Naive thymus-derived CD4-positive, alpha-beta T cell (primary cell): ENCODE measurements around the gene MTM1. TPM values are rescaled to one million over a fixed set of nuclear protein-coding genes. Genes with fewer than 3 reads are reported as not detected.
A peak's percentile ranks its signal among the peaks of the same experiment; 100 is the strongest.

Source experiments
- ATAC-seq: fragments of 150-1000 bp; cut with Tn5 transposase; 2 replicates; pipeline ENCODE4 v1.10.0; 2021; ENCODE audit warnings: mild to moderate bottlenecking, moderate library complexity
- CTCF ChIA-PET: fragments of 350-600 bp; sonication (Branson Sonifier 250); formaldehyde crosslinking; loops from one replicate; lab custom pipeline; 2021; ENCODE audit warnings: antibody characterized with exemption; lab: Charles Lee
- POLR2A ChIA-PET: fragments of 350-600 bp; sonication (Branson Sonifier 250); formaldehyde crosslinking; loops from one replicate; lab custom pipeline; 2021; ENCODE audit warnings: antibody characterized with exemption, inconsistent platforms; lab: Charles Lee
- DNase-seq, 9 donors: peaks; one replicate each; pipeline versions ENCODE4 v3.0.0 to v3.0.0-alpha.2; 2020 to 2022; ENCODE audit warnings: mixed read lengths in 1 of 9
- H3K27ac ChIP-seq: one replicate; pipeline ENCODE4 v1.7.0; 2013; ENCODE audit warnings: mild to moderate bottlenecking, low read depth, low read length, moderate library complexity
- H3K27me3 ChIP-seq, 2 donors: one replicate each; pipeline ENCODE4 v1.7.0; 2013; ENCODE audit warnings: low read length in 2 of 2, mild to moderate bottlenecking in 2 of 2, moderate library complexity in 2 of 2; ENCODE audit not compliant: control insufficient read depth in 2 of 2, insufficient read depth in 2 of 2
- H3K36me3 ChIP-seq, 3 experiments: 1 replicate in 2 of 3; 2 replicates in 1 of 3; pipeline ENCODE4 v1.7.0; 2013; ENCODE audit warnings: low read length in 3 of 3, mild to moderate bottlenecking in 3 of 3, moderate library complexity in 1 of 3; ENCODE audit not compliant: insufficient read depth in 3 of 3, control insufficient read depth in 2 of 3
- H3K4me1 ChIP-seq, 2 donors: one replicate each; pipeline ENCODE4 v1.7.0; 2013; ENCODE audit warnings: low read length in 2 of 2, mild to moderate bottlenecking in 2 of 2, moderate library complexity in 1 of 2; ENCODE audit not compliant: control insufficient read depth in 2 of 2, insufficient read depth in 2 of 2
- H3K4me3 ChIP-seq: 2 replicates; pipeline ENCODE4 v1.7.0; 2013; ENCODE audit warnings: mild to moderate bottlenecking, low read length
- H3K9me3 ChIP-seq, 3 experiments: 1 replicate in 2 of 3; 2 replicates in 1 of 3; pipeline ENCODE4 v1.7.0; 2013; ENCODE audit warnings: low read length in 3 of 3; ENCODE audit not compliant: control insufficient read depth in 2 of 3
- H3K27ac Mint-ChIP-seq, 9 donors: one replicate each; pipeline ENCODE4 v1.8.0; 2020 to 2022; ENCODE audit warnings: mixed read lengths in 9 of 9, mild to moderate bottlenecking in 8 of 9, moderate library complexity in 5 of 9, inconsistent platforms in 2 of 9
- H3K27me3 Mint-ChIP-seq, 5 donors: one replicate each; pipeline ENCODE4 v1.8.0; 2021 to 2022; ENCODE audit warnings: mixed read lengths in 5 of 5, mild to moderate bottlenecking in 1 of 5
- H3K36me3 Mint-ChIP-seq, 5 donors: one replicate each; pipeline ENCODE4 v1.8.0; 2020 to 2022; ENCODE audit warnings: mixed read lengths in 5 of 5, mild to moderate bottlenecking in 3 of 5, inconsistent platforms in 1 of 5
- H3K4me1 Mint-ChIP-seq, 7 donors: one replicate each; pipeline ENCODE4 v1.8.0; 2020 to 2022; ENCODE audit warnings: mixed read lengths in 7 of 7, mild to moderate bottlenecking in 3 of 7, inconsistent platforms in 1 of 7
- H3K4me3 Mint-ChIP-seq, 10 donors: one replicate each; pipeline ENCODE4 v1.8.0; 2020 to 2022; ENCODE audit warnings: mild to moderate bottlenecking in 10 of 10, mixed read lengths in 10 of 10, moderate library complexity in 6 of 10, inconsistent platforms in 2 of 10
- H3K9me3 Mint-ChIP-seq, 11 donors: one replicate each; pipeline ENCODE4 v1.8.0; 2020 to 2022; ENCODE audit warnings: mixed read lengths in 11 of 11, mild to moderate bottlenecking in 4 of 11, inconsistent platforms in 1 of 11, moderate library complexity in 1 of 11
- intact Hi-C, 2 donors: fragments of 100-400 bp; cut with micrococcal nuclease; formaldehyde crosslinking; loops; one replicate each; pipeline ENCODE4 v1.15.1; 2023
- polyA plus RNA-seq, 2 donors: library from polyadenylated mRNA; unstranded; fragments of 300-500 nt; fragmentation: Illumina TruSeq; gene quantifications; one replicate each; pipeline ENCODE4 v1.2.3, GENCODE V29; 2021
- total RNA-seq, 6 experiments: library from RNA in 5 of 6; stranded (reverse) in 5 of 6; gene quantifications; 1 replicate in 5 of 6; 2 replicates in 1 of 6; pipeline ENCODE4 v1.2.3 and lab custom pipeline; 2021 to 2026

The MTM1 gene
- 10 to 100 TPM; 21.8 to 34.7 (median 28.8) TPM for total RNA-seq
- 10 to 100 TPM; 11.9 to 14.7 TPM for polyA plus RNA-seq
- total RNA-seq (lab: John Stamatoyannopoulos, UW): 31.5 reads per million, percentile 61 among the genes with 10 or more reads in this experiment

DNA sequence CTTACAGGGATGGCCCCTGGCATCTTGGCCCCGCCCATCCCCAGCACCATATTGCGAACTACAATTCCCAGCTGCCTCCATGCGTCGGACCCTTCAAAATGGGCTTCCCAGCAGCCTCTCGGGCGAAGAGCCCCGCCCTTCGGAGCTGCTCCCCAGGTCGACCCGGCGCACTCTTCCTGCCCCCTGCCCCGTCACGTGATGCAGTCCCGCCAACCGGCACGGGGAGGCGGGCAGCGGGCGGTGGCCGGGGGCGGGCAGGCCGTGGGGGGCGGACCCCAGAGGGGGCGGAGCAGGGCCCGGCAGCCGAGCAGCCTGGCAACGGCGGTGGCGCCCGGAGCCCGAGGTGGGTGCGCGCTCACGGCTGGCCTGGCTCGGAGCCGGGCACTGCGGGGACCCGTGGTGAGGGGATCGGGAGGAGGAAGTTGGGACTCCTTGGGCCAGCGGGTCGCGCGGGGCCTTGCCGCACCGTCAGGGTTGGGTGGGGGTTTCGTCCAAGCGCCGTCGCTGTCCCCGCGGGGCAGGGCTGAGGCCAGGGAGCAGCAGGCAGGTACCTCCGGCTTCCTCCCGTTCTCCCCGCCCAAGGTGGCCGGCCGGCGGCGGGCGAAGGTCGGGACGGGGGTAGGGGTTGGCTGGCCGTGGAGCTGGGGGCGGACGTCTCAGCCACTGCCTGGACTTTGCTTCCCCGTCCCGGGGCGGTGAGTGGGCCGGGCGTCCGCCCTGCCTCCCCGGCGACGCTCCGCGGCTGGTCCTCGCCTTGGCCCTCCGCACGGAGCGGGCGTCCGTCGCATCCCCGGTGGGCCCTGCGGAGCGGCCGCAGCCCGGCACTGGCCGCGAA, at the start of gene MTM1:
MTM1 (plus strand) TSS at position 302 of the 835 bp plus-strand sequence. CDS start 23,994 bp downstream, outside the sequence.
- Mint-ChIP-seq H3K27ac (peak within 1 kb of the TSS; percentile 81 to 92 (median 89)), H3K4me3 (peak within 1 kb of the TSS; percentile 68 to 92 (median 90)), H3K9me3 (no peaks in the 10 kb centered on the region), H3K4me1 (peaks cover 6 to 45% (median 41%) of the 10 kb centered on the region in 7 donors), H3K36me3 (no peaks in the 10 kb centered on the region), H3K27me3 (no peaks in the 10 kb centered on the region)
- H3K36me3 ChIP-seq: no peaks in the 10 kb centered on the region
- ChIA-PET POLR2A (interaction anchor here (0.6 to 5.5 kb wide), 6 partner anchors 10 to 628 kb away, joined by 3 to 52 read pairs (median 8); partner anchors contain the start of gene MTMR1), CTCF (no interaction called here)
- H3K9me3 ChIP-seq: no peaks in the 10 kb centered on the region
- H3K4me1 ChIP-seq: peaks cover 31 to 36% of the 10 kb centered on the region in 2 donors
- H3K27ac ChIP-seq: peak within 1 kb of the TSS; percentile 75
- DNase-seq (peak; percentile 80 to 93 (median 90)), ATAC-seq (peak; percentile 96)
- intact Hi-C loops: loop anchor here (1.0 to 10.0 kb wide), 16 partner anchors 9 to 1063 kb away; partner anchors contain the start of genes MTMR1 (in 2 of the 2), CD99L2 (in 1 of the 2), EOLA1 (in 1 of the 2) and EOLA2 (in 1 of the 2)
- H3K27me3 ChIP-seq: no peaks in the 10 kb centered on the region
- peak within 1 kb of the TSS; percentile 71 for H3K4me3 ChIP-seq

DNA sequence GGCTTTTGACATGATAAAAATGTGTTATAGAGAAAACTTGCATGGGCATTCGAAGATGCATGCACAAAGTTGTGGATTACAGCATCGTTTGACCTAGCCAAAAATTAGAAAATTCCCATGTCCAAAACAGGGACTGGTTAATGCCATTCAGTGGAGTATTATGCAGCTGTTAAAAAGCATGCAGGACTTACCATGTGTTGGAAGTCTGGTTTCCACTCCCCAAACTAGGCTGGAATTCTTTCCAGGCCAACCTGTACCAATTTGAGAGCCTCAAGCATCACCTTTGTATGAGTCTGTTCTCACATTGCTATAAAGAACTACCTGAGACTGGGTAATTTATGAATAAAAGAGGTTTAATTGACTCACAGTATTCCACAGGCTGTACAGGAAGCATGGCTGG, 45.9 kb upstream of the MTM1 start:
- DNase-seq (no peak), ATAC-seq (no peak)
- no peaks in the 10 kb centered on the region for H3K36me3 Mint-ChIP-seq
- Histone ChIP-seq H3K36me3 (no peaks in the 10 kb centered on the region), H3K4me1 (no peaks in the 10 kb centered on the region), H3K4me3 (no peak overlapping the region), H3K9me3 (no peaks in the 10 kb centered on the region), H3K27ac (no peak overlapping the region), H3K27me3 (no peaks in the 10 kb centered on the region)
- H3K4me3 Mint-ChIP-seq: no peak overlapping the region
- CTCF ChIA-PET: interaction anchor here (0.6 kb wide), 1 partner anchor 37 kb away, joined by 4 read pairs; no protein-coding TSS in a partner anchor
- POLR2A ChIA-PET: no interaction called here
- peaks cover 0 to 1% (median 0%) of the 10 kb centered on the region in 7 donors for H3K4me1 Mint-ChIP-seq
- H3K27ac Mint-ChIP-seq: no peak overlapping the region
- H3K27me3 Mint-ChIP-seq: peaks cover 0 to 2% (median 0%) of the 10 kb centered on the region in 5 donors
- peaks cover 0 to 2% (median 0%) of the 10 kb centered on the region in 11 donors for H3K9me3 Mint-ChIP-seq
- intact Hi-C loops: no loop called here

DNA sequence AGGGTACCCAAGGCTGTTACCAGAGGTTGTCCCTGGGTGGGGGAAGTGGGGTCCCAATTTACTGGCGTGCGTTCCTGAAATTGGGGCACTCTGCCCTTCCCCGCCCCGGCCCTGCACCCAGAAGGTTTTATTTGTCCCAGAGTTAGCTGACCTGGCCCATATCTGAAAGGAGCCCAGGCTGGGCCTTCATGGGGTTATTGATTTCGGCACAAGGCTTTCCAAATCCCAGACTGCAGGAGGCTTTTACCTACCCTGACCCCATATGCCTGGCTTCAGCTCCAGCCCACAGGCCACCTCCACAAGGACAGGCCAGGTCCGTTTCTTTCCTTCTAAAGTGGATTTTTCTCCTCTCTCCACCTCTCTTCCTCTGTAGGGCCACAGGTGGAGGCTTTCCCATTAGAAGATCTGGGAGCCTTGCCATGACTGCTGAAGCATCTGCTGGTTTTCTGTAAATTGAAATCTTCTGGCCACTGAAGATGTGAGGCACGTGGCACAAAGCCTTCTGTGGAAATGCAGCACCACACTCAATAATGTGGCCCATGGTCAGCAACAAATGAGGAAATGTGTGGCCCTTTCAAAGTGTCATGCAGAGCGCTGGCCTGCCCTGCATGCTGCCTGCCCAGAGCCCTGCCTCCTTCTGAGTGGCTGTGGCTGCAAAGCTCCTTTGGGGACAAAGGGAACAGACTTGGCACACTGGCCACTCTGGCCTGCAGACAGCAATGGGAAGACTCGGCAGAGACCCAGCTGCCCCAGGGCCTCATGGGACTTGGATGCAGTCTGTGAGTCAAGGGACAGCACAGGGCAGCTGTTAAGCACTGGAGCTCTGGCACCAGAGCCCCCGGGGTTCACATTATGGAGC, 43.1 kb upstream of the MTM1 start:
- H3K27me3 Mint-ChIP-seq: peaks cover 0 to 2% (median 0%) of the 10 kb centered on the region in 5 donors
- H3K9me3 Mint-ChIP-seq: peaks cover 0 to 2% (median 0%) of the 10 kb centered on the region in 11 donors
- no peaks in the 10 kb centered on the region for H3K4me1 ChIP-seq
- H3K4me3 Mint-ChIP-seq: no peak overlapping the region
- no peaks in the 10 kb centered on the region for H3K36me3 Mint-ChIP-seq
- no peaks in the 10 kb centered on the region for H3K4me1 Mint-ChIP-seq
- ChIA-PET POLR2A (no interaction called here), CTCF (no interaction called here)
- DNase-seq: no peak
- H3K36me3 ChIP-seq: no peaks in the 10 kb centered on the region
- no peak overlapping the region for H3K4me3 ChIP-seq
- no peak for ATAC-seq
- no peak overlapping the region for H3K27ac ChIP-seq
- no peaks in the 10 kb centered on the region for H3K27me3 ChIP-seq
- H3K9me3 ChIP-seq: no peaks in the 10 kb centered on the region
- no peak overlapping the region for H3K27ac Mint-ChIP-seq
- intact Hi-C loops: no loop called here

DNA sequence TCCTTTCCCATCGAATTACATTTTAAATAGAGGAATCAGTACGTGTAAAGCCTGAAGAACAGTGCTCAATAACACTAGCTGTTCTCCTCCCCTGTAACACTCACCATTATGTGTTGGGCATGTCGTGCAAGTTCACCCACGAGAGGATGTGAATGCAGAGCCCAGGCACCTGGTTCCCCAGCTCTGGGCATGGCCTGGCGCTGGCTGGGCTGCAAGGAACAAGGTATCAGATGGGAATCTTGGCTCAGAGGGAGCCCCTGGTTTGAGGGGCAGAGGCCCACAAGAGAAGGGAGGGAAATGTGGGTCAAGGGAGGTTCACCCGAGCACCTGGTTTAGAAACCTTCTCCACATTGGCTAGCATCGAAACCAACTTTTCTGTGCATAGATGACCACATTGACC, 41.7 kb upstream of the MTM1 start:
- ATAC-seq: no peak
- no peaks in the 10 kb centered on the region for H3K27me3 ChIP-seq
- no peak overlapping the region for H3K4me3 Mint-ChIP-seq
- no peaks in the 10 kb centered on the region for H3K36me3 ChIP-seq
- no peak overlapping the region for H3K27ac ChIP-seq
- intact Hi-C loops: no loop called here
- H3K9me3 Mint-ChIP-seq: peaks cover 0 to 2% (median 0%) of the 10 kb centered on the region in 11 donors
- H3K4me3 ChIP-seq: no peak overlapping the region
- peaks cover 0 to 2% (median 0%) of the 10 kb centered on the region in 5 donors for H3K27me3 Mint-ChIP-seq
- H3K36me3 Mint-ChIP-seq: no peaks in the 10 kb centered on the region
- H3K4me1 Mint-ChIP-seq: no peaks in the 10 kb centered on the region
- H3K9me3 ChIP-seq: no peaks in the 10 kb centered on the region
- POLR2A ChIA-PET: interaction anchor here (0.9 kb wide), 1 partner anchor 87 kb away, joined by 3 read pairs; no protein-coding TSS in a partner anchor
- no peak overlapping the region for H3K27ac Mint-ChIP-seq
- H3K4me1 ChIP-seq: no peaks in the 10 kb centered on the region
- DNase-seq: no peak
- CTCF ChIA-PET: no interaction called here

DNA sequence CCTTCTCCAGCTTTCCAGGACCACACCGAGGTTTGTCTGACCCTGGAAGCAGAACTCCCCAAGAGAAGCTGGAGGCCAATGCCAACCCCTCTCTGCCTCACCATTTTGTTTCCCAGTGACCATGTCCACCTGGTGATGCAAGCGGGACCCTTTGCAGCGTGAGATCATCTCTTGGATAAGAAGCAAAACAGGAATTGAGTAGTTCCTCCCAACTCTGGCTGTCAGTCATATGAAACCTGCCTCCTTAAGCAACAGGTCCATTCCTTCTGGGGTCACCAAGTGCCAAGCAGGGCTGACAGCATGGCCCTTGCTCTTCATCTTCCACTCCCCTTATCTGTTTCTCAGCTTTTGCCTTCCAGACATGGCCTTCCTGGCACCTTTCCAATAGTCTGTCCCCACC, 41.3 kb upstream of the MTM1 start:
- Mint-ChIP-seq H3K4me1 (no peaks in the 10 kb centered on the region), H3K9me3 (peaks cover 0 to 2% (median 0%) of the 10 kb centered on the region in 11 donors), H3K27ac (peak overlapping the region in 1 of 9 donors; percentile 28), H3K4me3 (no peak overlapping the region), H3K36me3 (no peaks in the 10 kb centered on the region), H3K27me3 (peaks cover 0 to 2% (median 0%) of the 10 kb centered on the region in 5 donors)
- H3K4me3 ChIP-seq: no peak overlapping the region
- H3K27me3 ChIP-seq: no peaks in the 10 kb centered on the region
- no peaks in the 10 kb centered on the region for H3K36me3 ChIP-seq
- no peak overlapping the region for H3K27ac ChIP-seq
- H3K9me3 ChIP-seq: no peaks in the 10 kb centered on the region
- no peaks in the 10 kb centered on the region for H3K4me1 ChIP-seq
- CTCF ChIA-PET: no interaction called here
- ATAC-seq (no peak), DNase-seq (no peak)
- intact Hi-C loops: no loop called here
- POLR2A ChIA-PET: interaction anchor here (0.9 kb wide), 1 partner anchor 87 kb away, joined by 3 read pairs; no protein-coding TSS in a partner anchor

DNA sequence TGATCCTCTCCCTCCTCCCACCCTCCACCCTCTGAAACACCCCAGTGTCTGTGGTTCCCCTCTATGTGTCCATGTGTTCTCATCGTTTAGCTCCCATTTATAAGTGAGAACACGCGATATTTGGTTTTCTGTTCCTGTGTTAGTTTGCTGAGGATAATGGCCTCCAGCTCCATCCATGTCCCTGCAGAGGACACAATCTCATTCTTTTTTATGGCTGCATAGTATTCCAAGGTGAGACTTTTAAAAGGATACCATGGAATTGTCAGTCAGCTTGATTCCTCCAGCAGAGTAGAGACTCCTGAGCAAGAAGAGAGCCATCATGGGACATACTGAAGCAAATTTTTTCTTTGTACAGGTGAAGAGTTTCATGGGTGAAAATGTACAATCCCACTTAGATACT, 38.8 kb upstream of the MTM1 start:
- Histone ChIP-seq H3K4me1 (no peaks in the 10 kb centered on the region), H3K4me3 (no peak overlapping the region), H3K27ac (no peak overlapping the region), H3K9me3 (no peaks in the 10 kb centered on the region), H3K36me3 (no peaks in the 10 kb centered on the region), H3K27me3 (no peaks in the 10 kb centered on the region)
- intact Hi-C loops: no loop called here
- Mint-ChIP-seq H3K9me3 (peaks cover 0 to 10% (median 6%) of the 10 kb centered on the region in 11 donors), H3K4me3 (no peak overlapping the region), H3K27me3 (no peaks in the 10 kb centered on the region), H3K27ac (no peak overlapping the region), H3K36me3 (peaks cover 0 to 7% (median 0%) of the 10 kb centered on the region in 5 donors), H3K4me1 (no peaks in the 10 kb centered on the region)
- ATAC-seq (no peak), DNase-seq (no peak)
- CTCF ChIA-PET: no interaction called here
- POLR2A ChIA-PET: no interaction called here
